IMR-90 (cell line): Measurements from ENCODE around the gene ASAH2. TPM values are rescaled to one million over a fixed set of nuclear protein-coding genes. Genes with fewer than 3 reads are reported as not detected.
"Not testable (repeated sequence)": the region's sequence is repeated elsewhere in the genome, so short reads cannot be mapped to it uniquely, and the experiment has no call there.

Source experiments
- ATAC-seq: fragments of 200-7000 bp; cut with Tn5 transposase; 2 replicates; pipeline ENCODE4 v1.9.1; 2020; ENCODE audit warnings: low read depth, mild to moderate bottlenecking, moderate library complexity
- BruUV-seq: library from RNA; stranded (reverse); fragments of 400-500 nt; replicated peaks from 2 replicates; lab custom pipeline; 2021; lab: Mats Ljungman, UMichigan
- CTCF ChIA-PET: fragments of 300-600 bp; formaldehyde crosslinking; extraction: SDS; loops from one replicate; lab custom pipeline; 2021; ENCODE audit warnings: antibody characterized with exemption; lab: Yijun Ruan, JAX
- POLR2A ChIA-PET: fragments of 300-600 bp; sonication (Branson Sonifier 250); formaldehyde crosslinking; loops from one replicate; lab custom pipeline; 2022; ENCODE audit warnings: antibody characterized with exemption; ENCODE audit not compliant: unreplicated experiment; lab: Charles Lee
- DNase-seq: peaks from one replicate; pipeline ENCODE4 v3.0.0; 2013
- H2AFZ ChIP-seq: replicated peaks from 2 replicates; pipeline ENCODE3; 2013; ENCODE audit warnings: low read length, mild to moderate bottlenecking; ENCODE audit not compliant: poor library complexity
- H2AK5ac ChIP-seq: 2 replicates; pipeline ENCODE4 v1.6.1; 2013; ENCODE audit warnings: low read depth, low read length, inconsistent platforms
- H2AK9ac ChIP-seq: replicated peaks from 2 replicates; pipeline ENCODE3; 2013; ENCODE audit warnings: mild to moderate bottlenecking, low read depth, low read length, moderate library complexity; ENCODE audit not compliant: poor library complexity
- H2BK120ac ChIP-seq: 2 replicates; pipeline ENCODE4 v1.6.1; 2013; ENCODE audit warnings: low read depth, low read length, inconsistent platforms
- H2BK15ac ChIP-seq: 3 replicates; pipeline ENCODE4 v1.6.1; 2013; ENCODE audit warnings: low read depth, low read length, inconsistent platforms
- H2BK20ac ChIP-seq: 2 replicates; pipeline ENCODE4 v1.6.1; 2013; ENCODE audit warnings: low read depth, mild to moderate bottlenecking, inconsistent platforms, low read length, moderate library complexity
- H2BK5ac ChIP-seq: 2 replicates; pipeline ENCODE4 v1.6.1; 2013; ENCODE audit warnings: mild to moderate bottlenecking, low read depth, low read length, inconsistent platforms; ENCODE audit not compliant: poor library complexity, severe bottlenecking
- H3K14ac ChIP-seq: replicated peaks from 2 replicates; pipeline ENCODE4 v1.6.1; 2013; ENCODE audit warnings: low read depth, low read length, inconsistent platforms
- H3K18ac ChIP-seq: 2 replicates; pipeline ENCODE4 v1.6.1; 2013; ENCODE audit warnings: low read depth, low read length, control low read depth
- H3K23ac ChIP-seq: 2 replicates; pipeline ENCODE4 v1.6.1; 2013; ENCODE audit warnings: low read depth, low read length, inconsistent platforms
- H3K27ac ChIP-seq: 2 replicates; pipeline ENCODE4 v1.5.1; 2013; ENCODE audit warnings: mild to moderate bottlenecking, control low read depth, low read length; ENCODE audit not compliant: insufficient read depth
- H3K27me3 ChIP-seq: 2 replicates; pipeline ENCODE4 v1.6.1; 2013; ENCODE audit warnings: low read length; ENCODE audit not compliant: control insufficient read depth, insufficient read depth
- H3K36me3 ChIP-seq: 2 replicates; pipeline ENCODE4 v1.6.1; 2013; ENCODE audit warnings: low read length, mixed read lengths; ENCODE audit not compliant: control insufficient read depth, insufficient read depth
- H3K4ac ChIP-seq: 2 replicates; pipeline ENCODE4 v1.6.1; 2013; ENCODE audit warnings: low read depth, low read length, inconsistent platforms
- H3K4me1 ChIP-seq: 2 replicates; pipeline ENCODE4 v1.6.1; 2013; ENCODE audit warnings: low read length, mixed read lengths; ENCODE audit not compliant: control insufficient read depth, insufficient read depth
- H3K4me2 ChIP-seq: 2 replicates; pipeline ENCODE4 v1.6.1; 2013; ENCODE audit warnings: low read depth, mild to moderate bottlenecking, control low read depth, low read length, moderate library complexity
- H3K4me3 ChIP-seq: 2 replicates; pipeline ENCODE4 v1.5.1; 2013; ENCODE audit warnings: low read depth, mild to moderate bottlenecking, control low read depth, low read length, moderate library complexity; ENCODE audit not compliant: insufficient read depth
- H3K56ac ChIP-seq: 2 replicates; pipeline ENCODE4 v1.6.1; 2013; ENCODE audit warnings: low read length, inconsistent platforms; ENCODE audit not compliant: insufficient read depth; ENCODE audit errors: extremely low read depth
- H3K79me1 ChIP-seq, 2 experiments: 2 replicates each; pipeline ENCODE4 v1.6.1; 2013; ENCODE audit warnings: low read length in 2 of 2, inconsistent platforms in 1 of 2, low read depth in 1 of 2
- H3K9ac ChIP-seq: 2 replicates; pipeline ENCODE4 v1.6.1; 2013; ENCODE audit warnings: low read depth, low read length, control low read depth
- H3K9me1 ChIP-seq: 2 replicates; pipeline ENCODE4 v1.6.1; 2013; ENCODE audit warnings: low read length, inconsistent platforms; ENCODE audit not compliant: insufficient read depth
- H3K9me3 ChIP-seq: 2 replicates; pipeline ENCODE4 v1.6.1; 2013; ENCODE audit warnings: low read length; ENCODE audit not compliant: control insufficient read depth, insufficient read depth
- H4K20me1 ChIP-seq: 2 replicates; pipeline ENCODE4 v1.6.1; 2013; ENCODE audit warnings: low read length, inconsistent platforms; ENCODE audit not compliant: insufficient read depth
- H4K5ac ChIP-seq: 2 replicates; pipeline ENCODE4 v1.6.1; 2013; ENCODE audit warnings: mild to moderate bottlenecking, low read depth, low read length, control low read depth
- H4K8ac ChIP-seq, 2 experiments: 2 replicates each; pipeline ENCODE4 v1.6.1; 2013; ENCODE audit warnings: low read depth in 2 of 2, low read length in 2 of 2, control low read depth in 1 of 2, inconsistent platforms in 1 of 2
- H4K91ac ChIP-seq: 2 replicates; pipeline ENCODE4 v1.6.1; 2013; ENCODE audit warnings: low read depth, low read length, inconsistent platforms; ENCODE audit not compliant: insufficient read depth
- BHLHE40 ChIP-seq: fragments of 150-350 bp; IDR thresholded peaks from 2 replicates; pipeline ENCODE4 v1.6.1; 2016; ENCODE audit warnings: mild to moderate bottlenecking, low read depth, low read length
- CHD1 ChIP-seq: IDR thresholded peaks from 2 replicates; pipeline ENCODE4 v1.6.1; 2012; ENCODE audit warnings: low read depth, low read length, improper control_type of control experiment
- MXI1 ChIP-seq: IDR thresholded peaks from 2 replicates; pipeline ENCODE4 v1.6.1; 2012; ENCODE audit warnings: low read depth, mild to moderate bottlenecking, low read length, moderate library complexity, borderline replicate concordance
- WGBS, 2 experiments: methylation state at CpG; one replicate each; pipeline versions ENCODE4 v1.1.5 to v1.1.7; 2013; ENCODE audit warnings: missing lambda C conversion rate in 2 of 2; ENCODE audit not compliant: insufficient read length in 1 of 2; ENCODE audit errors: extremely low coverage in 2 of 2; 5-methylcytosine and 5-hydroxymethylcytosine counted together
- dilution Hi-C: fragments of 300-500 bp; cut with HindIII; formaldehyde crosslinking; loops from one replicate; pipeline ENCODE4 v1.14.3; 2018; ENCODE audit warnings: low sequenced_read_pairs; ENCODE audit not compliant: unreplicated experiment
- in situ Hi-C: fragments of 300-500 bp; cut with MboI; formaldehyde crosslinking; loops from 3 replicates; pipeline ENCODE4 v1.14.3; 2019; ENCODE audit warnings: low sequenced_read_pairs, inconsistent platforms, mixed read lengths
- intact Hi-C: fragments of 100-400 bp; cut with micrococcal nuclease; formaldehyde crosslinking; loops from 2 replicates; pipeline ENCODE4 v1.10.0; 2022
- polyA plus RNA-seq, 3 experiments: library from polyadenylated mRNA; depleted of rRNA; stranded (reverse); fragments of >200 nt; gene quantifications; 2 replicates each; pipeline ENCODE4 v1.2.3, GENCODE V29; 2012; ENCODE audit warnings: low replicate concordance in 1 of 3
- total RNA-seq: library from RNA; depleted of rRNA; stranded (reverse); fragments of >200 nt; gene quantifications from 2 replicates; pipeline ENCODE4 v1.2.3, GENCODE V29; 2012

Gene ASAH2
- total and polyA plus RNA-seq, 2 of the 4 experiments (the other 2 are of a cell fraction): 0.18 to 0.31 TPM

- Histone ChIP-seq H3K9me3 (no peaks in the 10 kb centered on the region), H3K9me1 (no peaks in the 10 kb centered on the region), H4K8ac (no peak overlapping the region), H4K5ac (no peak overlapping the region), H2AFZ (no peak overlapping the region), H2AK5ac (no peak overlapping the region), H3K4ac (no peak overlapping the region), H3K56ac (no peak overlapping the region), H3K4me2 (no peak overlapping the region), H3K27me3 (peaks cover 5% of the 10 kb centered on the region; the same call in 1 of the 2 replicates), H3K23ac (no peak overlapping the region), H3K4me3 (no peak overlapping the region), H4K20me1 (no peaks in the 10 kb centered on the region), H3K79me1 (no peaks in the 10 kb centered on the region), H3K27ac (no peak overlapping the region), H3K18ac (no peak overlapping the region), H3K9ac (no peak overlapping the region), H2BK120ac (no peak overlapping the region), H4K91ac (no peak overlapping the region), H3K36me3 (no peaks in the 10 kb centered on the region), H2BK20ac (no peak overlapping the region), H2BK5ac (no peak overlapping the region), H3K14ac (no peak overlapping the region), H2AK9ac (no peak overlapping the region), H2BK15ac (no peak overlapping the region), H3K4me1 (no peaks in the 10 kb centered on the region)
- CTCF ChIA-PET: interaction anchor here (0.7 kb wide), 1 partner anchor 1710 kb away, joined by 5 read pairs; no protein-coding TSS in a partner anchor
- DNase-seq (no peak), ATAC-seq (no peak)
- intact Hi-C loops: no loop called here
- no TSS peak for BruUV-seq
- in situ Hi-C loops: no loop called here
- TF ChIP-seq MXI1 (no peak), CHD1 (no peak), BHLHE40 (no peak)
- POLR2A ChIA-PET: no interaction called here
- 100% methylated on average over 1 of the region's 3 CpGs; no CpG with 5 or more reads in 1 of the 2 experiments for whole genome bisulfite sequencing, 2 experiments
- dilution Hi-C loops: no loop called here
Measured at GRCh38 chr10:50271564-50272250, 20.4 kb upstream of the ASAH2 start.

GRCh38 chr10:50267877-50268276 is 16.6 kb upstream of the ASAH2 start:
- H3K9me3 ChIP-seq, H4K20me1 ChIP-seq, H2BK5ac ChIP-seq, H3K56ac ChIP-seq, H3K14ac ChIP-seq, H3K27me3 ChIP-seq, H3K9me1 ChIP-seq, H4K8ac ChIP-seq, CTCF ChIA-PET, H3K27ac ChIP-seq, H2AFZ ChIP-seq, H3K4ac ChIP-seq, H2AK9ac ChIP-seq, BruUV-seq, H2AK5ac ChIP-seq, POLR2A ChIA-PET, H3K36me3 ChIP-seq, DNase-seq, H2BK20ac ChIP-seq, dilution Hi-C loops, H3K79me1 ChIP-seq, H3K18ac ChIP-seq, H3K23ac ChIP-seq, H4K5ac ChIP-seq, H3K9ac ChIP-seq, intact Hi-C loops, in situ Hi-C loops, H4K91ac ChIP-seq, ATAC-seq, H3K4me3 ChIP-seq, H3K4me2 ChIP-seq, H3K4me1 ChIP-seq, H2BK15ac ChIP-seq, H2BK120ac ChIP-seq: not testable (repeated sequence)
- WGBS, 2 experiments: no CpG with 5 or more reads among the region's 3 CpGs
